IMR-90 (cell line): Measurements from ENCODE around the gene NUDT7. TPM values are rescaled to one million over a fixed set of nuclear protein-coding genes. Genes with fewer than 3 reads are reported as not detected.

Experiments used
- ATAC-seq: fragments of 200-7000 bp; cut with Tn5 transposase; 2 replicates; pipeline ENCODE4 v1.9.1; 2020; ENCODE audit warnings: low read depth, mild to moderate bottlenecking, moderate library complexity
- BruUV-seq: library from RNA; stranded (reverse); fragments of 400-500 nt; replicated peaks from 2 replicates; lab custom pipeline; 2021; lab: Mats Ljungman, UMichigan
- CTCF ChIA-PET: fragments of 300-600 bp; formaldehyde crosslinking; extraction: SDS; loops from one replicate; lab custom pipeline; 2021; ENCODE audit warnings: antibody characterized with exemption; lab: Yijun Ruan, JAX
- POLR2A ChIA-PET: fragments of 300-600 bp; sonication (Branson Sonifier 250); formaldehyde crosslinking; loops from one replicate; lab custom pipeline; 2022; ENCODE audit warnings: antibody characterized with exemption; ENCODE audit not compliant: unreplicated experiment; lab: Charles Lee
- DNase-seq: peaks from one replicate; pipeline ENCODE4 v3.0.0; 2013
- H2AFZ ChIP-seq: replicated peaks from 2 replicates; pipeline ENCODE3; 2013; ENCODE audit warnings: low read length, mild to moderate bottlenecking; ENCODE audit not compliant: poor library complexity
- H2AK5ac ChIP-seq: 2 replicates; pipeline ENCODE4 v1.6.1; 2013; ENCODE audit warnings: low read depth, low read length, inconsistent platforms
- H2AK9ac ChIP-seq: replicated peaks from 2 replicates; pipeline ENCODE3; 2013; ENCODE audit warnings: mild to moderate bottlenecking, low read depth, low read length, moderate library complexity; ENCODE audit not compliant: poor library complexity
- H2BK120ac ChIP-seq: 2 replicates; pipeline ENCODE4 v1.6.1; 2013; ENCODE audit warnings: low read depth, low read length, inconsistent platforms
- H2BK15ac ChIP-seq: 3 replicates; pipeline ENCODE4 v1.6.1; 2013; ENCODE audit warnings: low read depth, low read length, inconsistent platforms
- H2BK20ac ChIP-seq: 2 replicates; pipeline ENCODE4 v1.6.1; 2013; ENCODE audit warnings: low read depth, mild to moderate bottlenecking, inconsistent platforms, low read length, moderate library complexity
- H2BK5ac ChIP-seq: 2 replicates; pipeline ENCODE4 v1.6.1; 2013; ENCODE audit warnings: mild to moderate bottlenecking, low read depth, low read length, inconsistent platforms; ENCODE audit not compliant: poor library complexity, severe bottlenecking
- H3K14ac ChIP-seq: replicated peaks from 2 replicates; pipeline ENCODE4 v1.6.1; 2013; ENCODE audit warnings: low read depth, low read length, inconsistent platforms
- H3K18ac ChIP-seq: 2 replicates; pipeline ENCODE4 v1.6.1; 2013; ENCODE audit warnings: low read depth, low read length, control low read depth
- H3K23ac ChIP-seq: 2 replicates; pipeline ENCODE4 v1.6.1; 2013; ENCODE audit warnings: low read depth, low read length, inconsistent platforms
- H3K27ac ChIP-seq: 2 replicates; pipeline ENCODE4 v1.5.1; 2013; ENCODE audit warnings: mild to moderate bottlenecking, control low read depth, low read length; ENCODE audit not compliant: insufficient read depth
- H3K27me3 ChIP-seq: 2 replicates; pipeline ENCODE4 v1.6.1; 2013; ENCODE audit warnings: low read length; ENCODE audit not compliant: control insufficient read depth, insufficient read depth
- H3K36me3 ChIP-seq: 2 replicates; pipeline ENCODE4 v1.6.1; 2013; ENCODE audit warnings: low read length, mixed read lengths; ENCODE audit not compliant: control insufficient read depth, insufficient read depth
- H3K4ac ChIP-seq: 2 replicates; pipeline ENCODE4 v1.6.1; 2013; ENCODE audit warnings: low read depth, low read length, inconsistent platforms
- H3K4me1 ChIP-seq: 2 replicates; pipeline ENCODE4 v1.6.1; 2013; ENCODE audit warnings: low read length, mixed read lengths; ENCODE audit not compliant: control insufficient read depth, insufficient read depth
- H3K4me2 ChIP-seq: 2 replicates; pipeline ENCODE4 v1.6.1; 2013; ENCODE audit warnings: low read depth, mild to moderate bottlenecking, control low read depth, low read length, moderate library complexity
- H3K4me3 ChIP-seq: 2 replicates; pipeline ENCODE4 v1.5.1; 2013; ENCODE audit warnings: low read depth, mild to moderate bottlenecking, control low read depth, low read length, moderate library complexity; ENCODE audit not compliant: insufficient read depth
- H3K56ac ChIP-seq: 2 replicates; pipeline ENCODE4 v1.6.1; 2013; ENCODE audit warnings: low read length, inconsistent platforms; ENCODE audit not compliant: insufficient read depth; ENCODE audit errors: extremely low read depth
- H3K79me1 ChIP-seq, 2 experiments: 2 replicates each; pipeline ENCODE4 v1.6.1; 2013; ENCODE audit warnings: low read length in 2 of 2, inconsistent platforms in 1 of 2, low read depth in 1 of 2
- H3K9ac ChIP-seq: 2 replicates; pipeline ENCODE4 v1.6.1; 2013; ENCODE audit warnings: low read depth, low read length, control low read depth
- H3K9me1 ChIP-seq: 2 replicates; pipeline ENCODE4 v1.6.1; 2013; ENCODE audit warnings: low read length, inconsistent platforms; ENCODE audit not compliant: insufficient read depth
- H3K9me3 ChIP-seq: 2 replicates; pipeline ENCODE4 v1.6.1; 2013; ENCODE audit warnings: low read length; ENCODE audit not compliant: control insufficient read depth, insufficient read depth
- H4K20me1 ChIP-seq: 2 replicates; pipeline ENCODE4 v1.6.1; 2013; ENCODE audit warnings: low read length, inconsistent platforms; ENCODE audit not compliant: insufficient read depth
- H4K5ac ChIP-seq: 2 replicates; pipeline ENCODE4 v1.6.1; 2013; ENCODE audit warnings: mild to moderate bottlenecking, low read depth, low read length, control low read depth
- H4K8ac ChIP-seq, 2 experiments: 2 replicates each; pipeline ENCODE4 v1.6.1; 2013; ENCODE audit warnings: low read depth in 2 of 2, low read length in 2 of 2, control low read depth in 1 of 2, inconsistent platforms in 1 of 2
- H4K91ac ChIP-seq: 2 replicates; pipeline ENCODE4 v1.6.1; 2013; ENCODE audit warnings: low read depth, low read length, inconsistent platforms; ENCODE audit not compliant: insufficient read depth
- BHLHE40 ChIP-seq: fragments of 150-350 bp; IDR thresholded peaks from 2 replicates; pipeline ENCODE4 v1.6.1; 2016; ENCODE audit warnings: mild to moderate bottlenecking, low read depth, low read length
- CEBPB ChIP-seq: IDR thresholded peaks from 2 replicates; pipeline ENCODE4 v1.6.1; 2012; ENCODE audit warnings: low read depth, low read length, improper control_type of control experiment
- CHD1 ChIP-seq: IDR thresholded peaks from 2 replicates; pipeline ENCODE4 v1.6.1; 2012; ENCODE audit warnings: low read depth, low read length, improper control_type of control experiment
- CTCF ChIP-seq: conservative IDR thresholded peaks from 2 replicates; pipeline ENCODE4 v1.5.1; 2012; ENCODE audit warnings: mild to moderate bottlenecking, low read depth, low read length, improper control_type of control experiment
- MAFK ChIP-seq: IDR thresholded peaks from 2 replicates; pipeline ENCODE4 v1.6.1; 2012; ENCODE audit warnings: low read depth, low read length, improper control_type of control experiment
- MAZ ChIP-seq: IDR thresholded peaks from 2 replicates; pipeline ENCODE4 v1.6.1; 2012; ENCODE audit warnings: low read depth, mild to moderate bottlenecking, low read length, improper control_type of control experiment, moderate library complexity, borderline replicate concordance
- MXI1 ChIP-seq: IDR thresholded peaks from 2 replicates; pipeline ENCODE4 v1.6.1; 2012; ENCODE audit warnings: low read depth, mild to moderate bottlenecking, low read length, moderate library complexity, borderline replicate concordance
- NFE2L2 ChIP-seq: fragments of 150-350 bp; IDR thresholded peaks from 2 replicates; pipeline ENCODE4 v1.6.1; 2016; ENCODE audit warnings: low read depth, mild to moderate bottlenecking, low read length
- POLR2A ChIP-seq: IDR thresholded peaks from 2 replicates; pipeline ENCODE4 v1.6.1; 2012; ENCODE audit warnings: mild to moderate bottlenecking, low read depth, low read length
- RCOR1 ChIP-seq: IDR thresholded peaks from 2 replicates; pipeline ENCODE4 v1.6.1; 2012; ENCODE audit warnings: mild to moderate bottlenecking, low read length, improper control_type of control experiment; ENCODE audit not compliant: insufficient replicate concordance
- RFX5 ChIP-seq: IDR thresholded peaks from 2 replicates; pipeline ENCODE4 v1.8.0; 2012; ENCODE audit warnings: low read depth, mild to moderate bottlenecking, low read length, moderate library complexity
- SMC3 ChIP-seq: fragments of 150-350 bp; IDR thresholded peaks from 2 replicates; pipeline ENCODE4 v1.6.1; 2016; ENCODE audit warnings: low read depth, mild to moderate bottlenecking, antibody characterized with exemption, low read length, moderate library complexity
- WGBS, 2 experiments: methylation state at CpG; one replicate each; pipeline versions ENCODE4 v1.1.5 to v1.1.7; 2013; ENCODE audit warnings: missing lambda C conversion rate in 2 of 2; ENCODE audit not compliant: insufficient read length in 1 of 2; ENCODE audit errors: extremely low coverage in 2 of 2; 5-methylcytosine and 5-hydroxymethylcytosine counted together
- dilution Hi-C: fragments of 300-500 bp; cut with HindIII; formaldehyde crosslinking; loops from one replicate; pipeline ENCODE4 v1.14.3; 2018; ENCODE audit warnings: low sequenced_read_pairs; ENCODE audit not compliant: unreplicated experiment
- in situ Hi-C: fragments of 300-500 bp; cut with MboI; formaldehyde crosslinking; loops from 3 replicates; pipeline ENCODE4 v1.14.3; 2019; ENCODE audit warnings: low sequenced_read_pairs, inconsistent platforms, mixed read lengths
- intact Hi-C: fragments of 100-400 bp; cut with micrococcal nuclease; formaldehyde crosslinking; loops from 2 replicates; pipeline ENCODE4 v1.10.0; 2022
- polyA plus RNA-seq, 3 experiments: library from polyadenylated mRNA; depleted of rRNA; stranded (reverse); fragments of >200 nt; gene quantifications; 2 replicates each; pipeline ENCODE4 v1.2.3, GENCODE V29; 2012; ENCODE audit warnings: low replicate concordance in 1 of 3
- total RNA-seq: library from RNA; depleted of rRNA; stranded (reverse); fragments of >200 nt; gene quantifications from 2 replicates; pipeline ENCODE4 v1.2.3, GENCODE V29; 2012

The NUDT7 gene
- total and polyA plus RNA-seq, 2 of the 4 experiments (the other 2 are of a cell fraction) = 4.3 to 6.2 TPM

- Histone ChIP-seq H3K56ac (no peak overlapping the region), H2BK120ac (no peak overlapping the region), H3K14ac (no peak overlapping the region), H4K8ac (no peak overlapping the region), H3K79me1 (no peaks in the 10 kb centered on the region), H4K91ac (no peak overlapping the region), H3K4me1 (no peaks in the 10 kb centered on the region), H3K27me3 (peaks cover 32% of the 10 kb centered on the region), H3K9ac (no peak overlapping the region), H3K23ac (no peak overlapping the region), H2BK15ac (no peak overlapping the region), H2AK5ac (no peak overlapping the region), H2BK20ac (no peak overlapping the region), H3K9me1 (no peaks in the 10 kb centered on the region), H4K5ac (no peak overlapping the region), H3K27ac (no peak overlapping the region), H3K36me3 (no peaks in the 10 kb centered on the region), H3K4me3 (no peak overlapping the region), H3K18ac (no peak overlapping the region), H2AFZ (no peak overlapping the region), H2AK9ac (no peak overlapping the region), H3K4me2 (no peak overlapping the region), H4K20me1 (no peaks in the 10 kb centered on the region), H3K9me3 (0 out of 2 replicates have a peak, but pooled peaks cover 1% of the 10 kb centered on the region), H3K4ac (no peak overlapping the region), H2BK5ac (no peak overlapping the region)
- BruUV-seq = no TSS peak
- ChIA-PET POLR2A (no interaction called here), CTCF (no interaction called here)
- no CpG with 5 or more reads among the region's 1 CpG for WGBS, 2 experiments
- DNase-seq = no peak
- TF ChIP-seq MAFK = no peak
- TF ChIP-seq POLR2A = no peak
- TF ChIP-seq CTCF = no peak
- TF ChIP-seq NFE2L2 = no peak
- TF ChIP-seq MAZ = no peak
- TF ChIP-seq MXI1 = no peak
- no peak for TF ChIP-seq RCOR1
- no peak for TF ChIP-seq SMC3
- no peak for TF ChIP-seq CEBPB
- TF ChIP-seq BHLHE40 = no peak
- TF ChIP-seq CHD1 = no peak
- TF ChIP-seq RFX5 = no peak
- ATAC-seq = no peak
- dilution Hi-C loops (no loop called here), intact Hi-C loops (no loop called here), in situ Hi-C loops (no loop called here)
Observed at GRCh38 chr16:77692612-77693011, 29.7 kb upstream of the NUDT7 start.
